ENCODE measurements around the gene SPRY4. TPM values are rescaled to one million over a fixed set of nuclear protein-coding genes. Genes with fewer than 3 reads are reported as not detected.

The SPRY4 gene
- polyA plus RNA-seq, 3 donors = 29.4 to 36.0 (median 29.7) TPM

GRCh38 chr5:142296914-142297417 lies 27.9 kb downstream of the SPRY4 start:
- peak; percentile 79 for DNase-seq

GRCh38 chr5:142295960-142296860 lies 28.6 kb downstream of the SPRY4 start:
- DNase-seq = no peak

GRCh38 chr5:142295084-142295758 lies 29.6 kb downstream of the SPRY4 start:
- DNase-seq = no peak

DNA sequence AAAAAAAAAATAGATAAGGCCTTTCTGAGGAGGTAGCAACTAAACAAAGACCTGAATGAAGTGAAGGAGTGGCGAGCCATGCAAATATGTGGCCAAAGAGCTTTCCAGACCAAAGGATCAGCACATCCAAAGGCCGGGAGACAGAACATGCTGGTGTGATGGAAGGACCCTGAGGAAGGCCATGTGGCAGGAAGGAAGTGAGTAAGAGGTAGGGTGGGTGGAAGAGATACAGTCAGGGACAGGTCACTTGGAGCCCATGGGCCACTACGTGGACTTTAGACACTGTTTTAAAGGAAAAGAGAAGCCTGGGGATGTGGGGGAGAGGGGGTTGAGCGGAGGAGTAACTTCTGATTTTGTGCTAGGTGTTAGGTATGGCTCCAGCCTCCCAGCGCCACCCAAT lies 31.3 kb downstream of the SPRY4 start:
- no peak for DNase-seq

DNA sequence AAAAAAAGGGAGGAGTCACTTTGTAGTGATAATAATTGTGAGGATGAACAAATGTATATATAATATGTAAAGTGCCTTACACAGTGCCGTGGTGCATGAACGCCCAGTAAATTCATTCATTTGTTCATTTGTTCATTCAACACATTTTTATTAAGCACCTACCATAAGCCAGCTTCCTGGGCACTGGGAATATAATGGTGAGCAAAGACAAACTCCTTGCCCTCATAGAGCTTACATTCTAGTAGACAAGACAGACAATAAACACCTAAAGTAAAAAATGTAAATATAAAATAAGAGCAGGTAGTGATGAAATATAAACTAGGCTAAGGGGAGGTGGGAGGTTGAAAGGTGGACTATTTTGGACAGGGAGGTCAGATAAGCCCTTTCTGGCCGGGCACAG lies 32.0 kb downstream of the SPRY4 start:
- no peak for DNase-seq

DNA sequence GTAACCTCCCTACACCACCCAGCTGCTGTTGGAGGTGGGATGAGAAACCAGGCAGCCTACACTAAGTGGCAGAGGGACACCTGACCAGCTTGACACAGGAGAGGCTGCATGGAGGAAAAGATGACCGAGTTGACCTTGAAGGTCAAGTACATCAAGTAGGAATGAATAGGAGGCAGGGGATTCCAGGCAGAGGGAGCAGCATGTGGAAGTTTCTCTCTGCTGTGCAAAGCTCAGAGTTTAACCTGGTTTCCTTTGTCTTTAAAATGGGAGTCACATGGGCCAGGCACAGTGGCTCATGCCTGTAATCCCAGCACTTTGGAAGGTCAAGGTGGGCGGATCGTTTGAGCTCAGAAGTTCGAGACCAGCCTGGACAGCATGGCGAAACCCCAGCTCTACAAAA lies 32.6 kb downstream of the SPRY4 start:
- DNase-seq = no peak

DNA sequence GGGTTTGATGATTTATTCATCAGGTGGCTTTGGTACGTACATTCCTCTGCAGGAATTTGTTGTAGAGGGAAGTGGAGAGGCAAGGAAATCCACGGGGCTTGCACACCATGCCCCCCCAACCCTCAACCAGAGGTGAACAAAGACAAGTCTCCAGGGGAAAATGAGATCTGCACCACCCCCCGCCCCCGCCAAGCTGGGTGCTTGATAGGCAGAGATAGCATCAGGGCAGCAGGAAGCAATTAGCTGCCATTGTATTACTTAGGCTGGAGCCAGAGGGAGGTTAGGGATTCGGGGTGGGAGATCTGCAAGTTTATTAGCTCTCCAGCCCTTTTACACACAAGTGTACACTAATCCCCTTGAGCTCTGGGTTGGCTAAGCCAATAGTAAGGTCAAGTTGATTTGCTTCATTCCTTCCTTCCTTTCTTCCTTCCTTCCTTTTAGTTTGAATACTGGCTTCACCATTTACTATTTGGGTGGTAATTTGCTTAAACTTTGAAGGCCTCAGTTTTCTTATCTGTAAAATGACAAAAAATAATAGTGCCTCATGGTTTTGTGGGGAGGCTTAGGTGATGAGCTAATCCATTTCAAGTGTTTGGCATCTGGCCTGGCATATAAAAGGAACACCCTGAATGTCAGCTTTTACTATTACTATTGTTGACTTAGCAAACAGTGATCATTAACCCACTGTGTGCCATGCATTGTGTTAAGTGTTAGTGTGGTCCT lies 34.1 kb downstream of the SPRY4 start:
- DNase-seq = peak; percentile 57

- DNase-seq = no peak
Measured at GRCh38 chr5:142289708-142290576, 34.9 kb downstream of the SPRY4 start.

DNA sequence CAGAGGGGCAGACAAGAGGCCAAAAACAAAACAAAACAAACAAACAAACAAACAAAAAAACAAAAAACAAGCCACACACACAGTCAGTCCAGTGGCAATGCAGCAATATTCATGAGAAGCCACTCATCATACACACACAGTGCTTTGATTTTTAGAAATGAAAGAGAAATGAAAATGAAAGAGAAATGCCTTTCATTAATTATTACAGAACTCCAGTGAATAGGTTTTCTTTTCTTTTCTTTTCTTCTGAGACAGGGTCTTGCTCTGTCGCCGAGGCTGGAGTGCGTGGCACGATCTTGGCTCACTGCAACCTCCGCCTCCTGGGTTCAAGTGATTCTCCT lies 36.9 kb downstream of the SPRY4 start:
- no peak for DNase-seq

- no peak for DNase-seq
Measured at GRCh38 chr5:142287096-142287972, 37.5 kb downstream of the SPRY4 start.

DNA sequence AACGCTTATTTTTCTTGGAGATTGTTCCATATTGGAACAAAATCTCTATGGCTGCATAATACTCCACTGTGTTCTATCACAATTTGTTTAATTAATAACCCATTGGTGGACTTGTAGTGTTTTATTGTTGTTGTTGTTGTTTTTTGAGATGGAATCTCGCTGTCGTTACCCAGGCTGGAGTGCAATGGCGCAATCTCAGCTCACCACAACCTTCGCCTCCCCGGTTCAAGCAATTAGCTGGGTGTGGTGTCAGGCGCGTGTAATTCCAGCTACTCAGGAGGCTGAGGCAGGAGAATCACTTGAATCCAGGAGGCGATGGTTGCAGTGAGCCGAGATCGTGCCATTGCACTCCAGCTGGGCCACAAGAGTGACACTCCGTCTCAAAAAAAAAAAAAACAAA lies 38.7 kb downstream of the SPRY4 start:
- no peak for DNase-seq

DNA sequence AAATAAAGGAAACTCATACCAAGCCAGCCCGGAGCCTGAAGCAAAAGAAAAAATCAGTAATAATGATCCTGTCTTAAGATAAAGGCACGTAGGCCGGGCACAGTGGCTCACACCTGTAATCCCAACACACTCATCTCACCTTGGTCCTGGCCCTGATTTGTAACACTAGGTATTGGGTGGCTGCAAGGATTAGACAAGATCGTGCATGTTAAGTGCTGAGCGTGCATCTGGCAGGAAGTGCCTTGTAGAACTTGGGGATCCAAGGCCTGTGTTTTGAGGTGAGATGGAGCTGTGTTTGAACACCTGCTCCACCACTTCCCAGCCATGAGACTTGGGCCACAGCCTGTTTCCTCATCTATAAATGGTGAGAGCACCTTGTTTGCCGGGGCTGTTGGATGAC lies 41.5 kb downstream of the SPRY4 start:
- DNase-seq = no peak

DNA sequence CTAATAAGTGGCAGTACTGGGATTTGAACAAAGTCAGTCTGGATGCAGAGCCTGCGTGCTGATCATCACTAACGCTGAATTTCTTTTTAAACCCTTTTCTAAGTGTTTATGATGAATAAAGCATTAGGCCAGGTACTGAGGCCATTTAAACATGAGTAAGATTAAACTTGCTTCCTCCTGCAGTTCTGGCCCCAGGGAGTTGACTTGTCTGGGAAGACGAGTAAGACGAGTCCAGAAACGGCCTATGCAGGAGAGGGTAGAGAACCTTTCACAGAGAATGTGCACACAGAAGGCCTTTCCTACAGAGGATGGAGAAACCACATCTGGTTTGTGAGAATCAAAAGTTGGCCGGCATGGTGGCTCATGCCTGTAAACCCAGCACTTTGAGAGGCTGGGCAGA lies 42.9 kb downstream of the SPRY4 start:
- DNase-seq = no peak

- no peak for DNase-seq
Measured at GRCh38 chr5:142281008-142281367, 43.8 kb downstream of the SPRY4 start.

- peak; percentile 88 for DNase-seq
Measured at GRCh38 chr5:142280066-142281007, 44.5 kb downstream of the SPRY4 start.

DNA sequence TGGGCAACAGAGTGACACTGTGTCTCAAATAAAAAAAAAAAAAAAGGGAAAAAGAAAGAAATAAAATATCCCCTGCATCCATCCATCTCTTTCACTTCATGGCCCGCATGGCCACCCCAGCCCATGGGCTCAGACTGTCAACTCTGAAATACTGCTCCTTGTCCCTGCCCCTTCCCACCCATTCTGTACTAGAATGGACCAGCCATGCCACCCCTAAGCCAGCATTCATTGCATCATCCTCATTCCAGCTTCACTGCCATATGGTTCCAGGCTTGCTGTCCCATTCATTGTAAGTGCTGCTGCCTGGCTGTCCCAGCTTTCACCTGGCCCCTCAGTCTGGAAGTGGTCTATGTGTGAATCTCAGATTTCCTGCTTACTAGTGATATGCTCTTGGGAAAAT lies 46.2 kb downstream of the SPRY4 start:
- no peak for DNase-seq

- peak; percentile 74 for DNase-seq
Measured at GRCh38 chr5:142277796-142278195, 47.0 kb downstream of the SPRY4 start.

- no peak for DNase-seq
Measured at GRCh38 chr5:142276517-142276916, 48.3 kb downstream of the SPRY4 start.

DNA sequence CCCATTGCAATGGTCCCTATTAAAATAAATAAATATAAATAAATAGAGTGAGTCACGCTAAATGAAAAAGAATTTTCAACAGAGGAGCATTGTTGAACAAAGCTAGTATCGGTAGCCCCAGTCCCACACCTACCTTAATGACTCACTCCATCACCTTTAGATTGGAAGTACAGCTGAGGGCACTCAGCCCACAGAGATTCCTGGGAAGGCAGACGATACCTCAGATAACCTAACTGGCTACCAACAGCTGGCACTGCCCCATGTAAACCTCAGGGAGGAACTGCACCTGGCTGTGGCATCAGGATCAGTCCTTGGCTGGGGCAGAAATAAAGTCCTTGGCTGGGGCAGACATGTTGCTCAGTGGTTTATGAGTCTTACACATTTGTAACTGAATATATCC lies 49.3 kb downstream of the SPRY4 start:
- DNase-seq = no peak

All from renal pelvis (tissue), 4 donors.